ENCODE results near the gene BLOC1S5. TPM values are rescaled to one million over a fixed set of nuclear protein-coding genes. Genes with fewer than 3 reads are reported as not detected.
A peak's percentile ranks its signal among the peaks of the same experiment; 100 is the strongest.

Gene BLOC1S5
- total and polyA plus RNA-seq, 2 of the 13 experiments (the other 11 are each of a cell fraction or from before 2014, with no cell fraction given), result 10.5 to 41.5 TPM

DNA sequence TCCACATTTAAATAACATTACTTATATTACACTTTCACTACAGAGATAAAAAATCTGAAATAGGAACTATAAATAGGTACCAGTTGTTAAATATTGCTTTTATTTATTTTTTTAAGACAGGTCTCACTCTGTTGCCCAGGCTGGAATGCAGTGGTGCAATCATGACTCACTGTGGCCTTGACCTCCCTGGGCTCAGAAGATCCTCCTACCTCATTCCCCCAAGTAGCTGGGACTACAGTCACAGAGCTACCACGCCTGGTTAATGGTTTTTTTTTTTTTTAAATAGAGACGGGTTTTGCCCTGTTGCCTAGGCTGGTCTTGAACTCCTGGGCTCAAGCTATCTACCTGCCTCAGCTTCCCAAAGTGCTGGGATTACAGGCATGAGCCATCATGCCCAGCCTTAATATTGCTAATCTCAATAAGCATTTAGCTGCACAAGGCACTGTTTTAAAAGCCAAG lies 20.9 kb upstream of the BLOC1S5 start (continued):
- no peak for TF ChIP-seq KLF15 (CRISPR knock-in tag; IDR thresholded peaks at IDR 0.05; ENCODE audit: borderline replicate concordance)
- TF ChIP-seq, protein P1, sequence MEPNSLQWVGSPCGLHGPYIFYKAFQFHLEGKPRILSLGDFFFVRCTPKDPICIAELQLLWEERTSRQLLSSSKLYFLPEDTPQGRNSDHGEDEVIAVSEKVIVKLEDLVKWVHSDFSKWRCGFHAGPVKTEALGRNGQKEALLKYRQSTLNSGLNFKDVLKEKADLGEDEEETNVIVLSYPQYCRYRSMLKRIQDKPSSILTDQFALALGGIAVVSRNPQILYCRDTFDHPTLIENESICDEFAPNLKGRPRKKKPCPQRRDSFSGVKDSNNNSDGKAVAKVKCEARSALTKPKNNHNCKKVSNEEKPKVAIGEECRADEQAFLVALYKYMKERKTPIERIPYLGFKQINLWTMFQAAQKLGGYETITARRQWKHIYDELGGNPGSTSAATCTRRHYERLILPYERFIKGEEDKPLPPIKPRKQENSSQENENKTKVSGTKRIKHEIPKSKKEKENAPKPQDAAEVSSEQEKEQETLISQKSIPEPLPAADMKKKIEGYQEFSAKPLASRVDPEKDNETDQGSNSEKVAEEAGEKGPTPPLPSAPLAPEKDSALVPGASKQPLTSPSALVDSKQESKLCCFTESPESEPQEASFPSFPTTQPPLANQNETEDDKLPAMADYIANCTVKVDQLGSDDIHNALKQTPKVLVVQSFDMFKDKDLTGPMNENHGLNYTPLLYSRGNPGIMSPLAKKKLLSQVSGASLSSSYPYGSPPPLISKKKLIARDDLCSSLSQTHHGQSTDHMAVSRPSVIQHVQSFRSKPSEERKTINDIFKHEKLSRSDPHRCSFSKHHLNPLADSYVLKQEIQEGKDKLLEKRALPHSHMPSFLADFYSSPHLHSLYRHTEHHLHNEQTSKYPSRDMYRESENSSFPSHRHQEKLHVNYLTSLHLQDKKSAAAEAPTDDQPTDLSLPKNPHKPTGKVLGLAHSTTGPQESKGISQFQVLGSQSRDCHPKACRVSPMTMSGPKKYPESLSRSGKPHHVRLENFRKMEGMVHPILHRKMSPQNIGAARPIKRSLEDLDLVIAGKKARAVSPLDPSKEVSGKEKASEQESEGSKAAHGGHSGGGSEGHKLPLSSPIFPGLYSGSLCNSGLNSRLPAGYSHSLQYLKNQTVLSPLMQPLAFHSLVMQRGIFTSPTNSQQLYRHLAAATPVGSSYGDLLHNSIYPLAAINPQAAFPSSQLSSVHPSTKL (CRISPR knock-in tag; IDR thresholded peaks at IDR 0.05), result peak; percentile 99
- no peak for TF ChIP-seq ZNF44 (CRISPR knock-in tag; IDR thresholded peaks at IDR 0.05)
- no peak for TF ChIP-seq ZZZ3 (CRISPR knock-in tag; IDR thresholded peaks at IDR 0.05; ENCODE audit: borderline replicate concordance)
- TF ChIP-seq, protein P2, sequence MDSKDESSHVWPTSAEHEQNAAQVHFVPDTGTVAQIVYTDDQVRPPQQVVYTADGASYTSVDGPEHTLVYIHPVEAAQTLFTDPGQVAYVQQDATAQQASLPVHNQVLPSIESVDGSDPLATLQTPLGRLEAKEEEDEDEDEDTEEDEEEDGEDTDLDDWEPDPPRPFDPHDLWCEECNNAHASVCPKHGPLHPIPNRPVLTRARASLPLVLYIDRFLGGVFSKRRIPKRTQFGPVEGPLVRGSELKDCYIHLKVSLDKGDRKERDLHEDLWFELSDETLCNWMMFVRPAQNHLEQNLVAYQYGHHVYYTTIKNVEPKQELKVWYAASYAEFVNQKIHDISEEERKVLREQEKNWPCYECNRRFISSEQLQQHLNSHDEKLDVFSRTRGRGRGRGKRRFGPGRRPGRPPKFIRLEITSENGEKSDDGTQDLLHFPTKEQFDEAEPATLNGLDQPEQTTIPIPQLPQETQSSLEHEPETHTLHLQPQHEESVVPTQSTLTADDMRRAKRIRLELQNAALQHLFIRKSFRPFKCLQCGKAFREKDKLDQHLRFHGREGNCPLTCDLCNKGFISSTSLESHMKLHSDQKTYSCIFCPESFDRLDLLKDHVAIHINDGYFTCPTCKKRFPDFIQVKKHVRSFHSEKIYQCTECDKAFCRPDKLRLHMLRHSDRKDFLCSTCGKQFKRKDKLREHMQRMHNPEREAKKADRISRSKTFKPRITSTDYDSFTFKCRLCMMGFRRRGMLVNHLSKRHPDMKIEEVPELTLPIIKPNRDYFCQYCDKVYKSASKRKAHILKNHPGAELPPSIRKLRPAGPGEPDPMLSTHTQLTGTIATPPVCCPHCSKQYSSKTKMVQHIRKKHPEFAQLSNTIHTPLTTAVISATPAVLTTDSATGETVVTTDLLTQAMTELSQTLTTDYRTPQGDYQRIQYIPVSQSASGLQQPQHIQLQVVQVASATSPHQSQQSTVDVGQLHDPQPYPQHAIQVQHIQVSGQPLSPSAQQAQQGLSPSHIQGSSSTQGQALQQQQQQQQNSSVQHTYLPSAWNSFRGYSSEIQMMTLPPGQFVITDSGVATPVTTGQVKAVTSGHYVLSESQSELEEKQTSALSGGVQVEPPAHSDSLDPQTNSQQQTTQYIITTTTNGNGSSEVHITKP (CRISPR knock-in tag; IDR thresholded peaks at IDR 0.05; ENCODE audit: low read depth), result 0 out of 2 replicates have a peak, but pooled peaks have one; percentile 21
- no peak for TF ChIP-seq ZFP36 (IDR thresholded peaks at IDR 0.05; ENCODE audit: borderline replicate concordance, low read depth, low read length, partially characterized antibody)
- no peak for TF ChIP-seq EHMT2 (IDR thresholded peaks at IDR 0.05; ENCODE audit: borderline replicate concordance, low read depth, low read length)
- TF ChIP-seq, protein P3, sequence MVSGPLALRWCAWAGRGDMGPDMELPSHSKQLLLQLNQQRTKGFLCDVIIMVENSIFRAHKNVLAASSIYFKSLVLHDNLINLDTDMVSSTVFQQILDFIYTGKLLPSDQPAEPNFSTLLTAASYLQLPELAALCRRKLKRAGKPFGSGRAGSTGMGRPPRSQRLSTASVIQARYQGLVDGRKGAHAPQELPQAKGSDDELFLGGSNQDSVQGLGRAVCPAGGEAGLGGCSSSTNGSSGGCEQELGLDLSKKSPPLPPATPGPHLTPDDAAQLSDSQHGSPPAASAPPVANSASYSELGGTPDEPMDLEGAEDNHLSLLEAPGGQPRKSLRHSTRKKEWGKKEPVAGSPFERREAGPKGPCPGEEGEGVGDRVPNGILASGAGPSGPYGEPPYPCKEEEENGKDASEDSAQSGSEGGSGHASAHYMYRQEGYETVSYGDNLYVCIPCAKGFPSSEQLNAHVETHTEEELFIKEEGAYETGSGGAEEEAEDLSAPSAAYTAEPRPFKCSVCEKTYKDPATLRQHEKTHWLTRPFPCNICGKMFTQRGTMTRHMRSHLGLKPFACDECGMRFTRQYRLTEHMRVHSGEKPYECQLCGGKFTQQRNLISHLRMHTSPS (CRISPR knock-in tag; IDR thresholded peaks at IDR 0.05; ENCODE audit: low read depth), result peak; percentile 50; the same call in 1 of the 2 replicates
- TF ChIP-seq, protein P4, sequence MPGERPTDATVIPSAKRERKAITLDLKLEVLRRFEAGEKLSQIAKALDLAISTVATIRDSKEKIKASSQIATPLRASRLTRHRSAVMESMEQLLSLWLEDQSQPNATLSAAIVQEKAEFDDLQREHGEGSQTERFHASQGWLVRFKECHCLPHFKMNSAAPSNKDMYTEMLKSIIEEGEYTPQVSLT (CRISPR knock-in tag; IDR thresholded peaks at IDR 0.05; ENCODE audit: borderline replicate concordance, low read depth), result no peak
- peak; percentile 97 for TF ChIP-seq ZNF121 (CRISPR knock-in tag; IDR thresholded peaks at IDR 0.05)
- no peak for TF ChIP-seq ZFP37 (CRISPR knock-in tag; IDR thresholded peaks at IDR 0.05; ENCODE audit: borderline replicate concordance)
- TF ChIP-seq ZNF776 (CRISPR knock-in tag; IDR thresholded peaks at IDR 0.05), result no peak
- TF ChIP-seq, protein P5, sequence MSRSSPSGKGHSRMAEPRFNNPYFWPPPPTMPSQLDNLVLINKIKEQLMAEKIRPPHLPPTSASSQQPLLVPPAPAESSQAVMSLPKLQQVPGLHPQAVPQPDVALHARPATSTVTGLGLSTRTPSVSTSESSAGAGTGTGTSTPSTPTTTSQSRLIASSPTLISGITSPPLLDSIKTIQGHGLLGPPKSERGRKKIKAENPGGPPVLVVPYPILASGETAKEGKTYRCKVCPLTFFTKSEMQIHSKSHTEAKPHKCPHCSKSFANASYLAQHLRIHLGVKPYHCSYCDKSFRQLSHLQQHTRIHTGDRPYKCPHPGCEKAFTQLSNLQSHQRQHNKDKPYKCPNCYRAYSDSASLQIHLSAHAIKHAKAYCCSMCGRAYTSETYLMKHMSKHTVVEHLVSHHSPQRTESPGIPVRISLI (CRISPR knock-in tag; IDR thresholded peaks at IDR 0.05; ENCODE audit: borderline replicate concordance), result peak; percentile 99
- no peak; the same call in 1 of the 2 replicates for TF ChIP-seq ZBTB10 (CRISPR knock-in tag; IDR thresholded peaks at IDR 0.05; ENCODE audit: borderline replicate concordance)
